SK-N-MC (cell line): ENCODE measurements around the gene GRAMD4.

ENCODE experiments used
- EZH2 ChIP-seq: fragments of 200-600 bp; sonication (generic); IDR thresholded peaks from one replicate; pipeline ENCODE4 v1.6.1; 2017; ENCODE audit warnings: antibody characterized with exemption
- FOXP2 ChIP-seq: optimal IDR thresholded peaks from 2 replicates; pipeline ENCODE3; 2011; ENCODE audit warnings: mild to moderate bottlenecking, moderate library complexity; ENCODE audit not compliant: insufficient read depth; ENCODE audit errors: extremely low read length, control extremely low read depth

- TF ChIP-seq EZH2 (no peak), FOXP2 (no peak)
These were observed 83.8 kb downstream of the GRAMD4 start for GRCh38 chr22:46703996-46704370.
